Neuronal stem cell (in vitro differentiated cells): ENCODE data around the gene WDPCP.

ENCODE experiments used
- DNase-seq: peaks from one replicate; pipeline ENCODE4 v3.0.0-alpha.2; 2013; ENCODE audit warnings: low spot score
- H2AFZ ChIP-seq: one replicate; pipeline ENCODE4 v1.6.1; 2013; ENCODE audit warnings: mild to moderate bottlenecking, low read length, inconsistent platforms
- H2AK5ac ChIP-seq: 2 replicates; pipeline ENCODE4 v1.6.1; 2013; ENCODE audit warnings: low read depth, mild to moderate bottlenecking, inconsistent platforms, low read length, moderate library complexity, mixed read lengths
- H2BK120ac ChIP-seq: 2 replicates; pipeline ENCODE4 v1.6.1; 2013; ENCODE audit warnings: low read depth, mild to moderate bottlenecking, inconsistent platforms, low read length, moderate library complexity, mixed read lengths
- H2BK12ac ChIP-seq: one replicate; pipeline ENCODE4 v1.6.1; 2013; ENCODE audit warnings: low read length, inconsistent platforms
- H2BK15ac ChIP-seq: 2 replicates; pipeline ENCODE4 v1.6.1; 2013; ENCODE audit warnings: mild to moderate bottlenecking, low read length, inconsistent platforms, mixed read lengths
- H2BK5ac ChIP-seq: one replicate; pipeline ENCODE4 v1.6.1; 2013; ENCODE audit warnings: inconsistent platforms, mild to moderate bottlenecking, low read length, moderate library complexity
- H3K14ac ChIP-seq: one replicate; pipeline ENCODE4 v1.6.1; 2013; ENCODE audit warnings: low read length, inconsistent platforms
- H3K18ac ChIP-seq: 2 replicates; pipeline ENCODE4 v1.6.1; 2013; ENCODE audit warnings: low read length, inconsistent platforms
- H3K23ac ChIP-seq: 2 replicates; pipeline ENCODE4 v1.6.1; 2013; ENCODE audit warnings: low read depth, mild to moderate bottlenecking, mixed read lengths, low read length, inconsistent platforms; ENCODE audit not compliant: poor library complexity
- H3K27ac ChIP-seq: replicated peaks from 3 replicates; pipeline ENCODE4 v1.5.1; 2013; ENCODE audit warnings: low read length, inconsistent platforms
- H3K27me3 ChIP-seq, 3 experiments: 2 replicates each; pipeline ENCODE4 v1.6.1; 2013; ENCODE audit warnings: low read length in 3 of 3, mild to moderate bottlenecking in 2 of 3, inconsistent platforms in 1 of 3, low read depth in 1 of 3, mixed read lengths in 1 of 3, moderate library complexity in 1 of 3; ENCODE audit not compliant: control insufficient read depth in 3 of 3, insufficient read depth in 3 of 3
- H3K36me3 ChIP-seq, 2 donors: replicated peaks in 1 of 2; 2 replicates each; pipeline ENCODE4 v1.6.1; 2013; ENCODE audit warnings: low read length in 2 of 2; ENCODE audit not compliant: control insufficient read depth in 2 of 2, insufficient read depth in 2 of 2
- H3K4ac ChIP-seq: 2 replicates; pipeline ENCODE4 v1.6.1; 2013; ENCODE audit warnings: inconsistent platforms, mild to moderate bottlenecking, low read length, moderate library complexity
- H3K4me1 ChIP-seq, 2 donors: 1 replicate in 1 of 2; 2 replicates in 1 of 2; pipeline ENCODE4 v1.6.1; 2013; ENCODE audit warnings: low read length in 2 of 2, low read depth in 1 of 2; ENCODE audit not compliant: control insufficient read depth in 2 of 2, insufficient read depth in 1 of 2
- H3K4me2 ChIP-seq: one replicate; pipeline ENCODE4 v1.6.1; 2013; ENCODE audit warnings: mild to moderate bottlenecking, low read length, inconsistent platforms; ENCODE audit not compliant: insufficient read depth, poor library complexity, severe bottlenecking
- H3K4me3 ChIP-seq, 2 donors: 2 replicates each; pipeline ENCODE4 v1.5.1; 2013; ENCODE audit warnings: low read length in 2 of 2, mild to moderate bottlenecking in 2 of 2, inconsistent platforms in 1 of 2, moderate library complexity in 1 of 2
- H3K79me1 ChIP-seq: one replicate; pipeline ENCODE4 v1.6.1; 2013; ENCODE audit warnings: low read depth, mild to moderate bottlenecking, inconsistent platforms, low read length, moderate library complexity
- H3K9ac ChIP-seq: one replicate; pipeline ENCODE4 v1.6.1; 2013; ENCODE audit warnings: mild to moderate bottlenecking, low read depth, low read length, inconsistent platforms; ENCODE audit not compliant: poor library complexity
- H3K9me3 ChIP-seq, 2 donors: replicated peaks in 1 of 2; 2 replicates each; pipeline versions ENCODE3 to v1.6.1; 2013; ENCODE audit warnings: low read length in 2 of 2, mild to moderate bottlenecking in 2 of 2, inconsistent platforms in 1 of 2, low read depth in 1 of 2, mixed read lengths in 1 of 2, moderate library complexity in 1 of 2; ENCODE audit not compliant: control insufficient read depth in 2 of 2, insufficient read depth in 1 of 2
- H4K8ac ChIP-seq: one replicate; pipeline ENCODE4 v1.6.1; 2013; ENCODE audit warnings: low read depth, mild to moderate bottlenecking, inconsistent platforms, low read length, moderate library complexity
- H4K91ac ChIP-seq: one replicate; pipeline ENCODE4 v1.6.1; 2013; ENCODE audit warnings: low read length, low read depth, mild to moderate bottlenecking, inconsistent platforms; ENCODE audit not compliant: poor library complexity
- WGBS, 2 donors: extraction: QIAGEN DNeasy Blood & Tissue Kit; methylation state at CpG; one replicate each; pipeline ENCODE4 v1.1.7; 2013; ENCODE audit warnings: missing lambda C conversion rate in 2 of 2, mixed read lengths in 1 of 2; ENCODE audit not compliant: insufficient read length in 2 of 2, insufficient replicate concordance in 1 of 2; ENCODE audit errors: extremely low coverage in 2 of 2; 5-methylcytosine and 5-hydroxymethylcytosine counted together

The WDPCP gene

DNA sequence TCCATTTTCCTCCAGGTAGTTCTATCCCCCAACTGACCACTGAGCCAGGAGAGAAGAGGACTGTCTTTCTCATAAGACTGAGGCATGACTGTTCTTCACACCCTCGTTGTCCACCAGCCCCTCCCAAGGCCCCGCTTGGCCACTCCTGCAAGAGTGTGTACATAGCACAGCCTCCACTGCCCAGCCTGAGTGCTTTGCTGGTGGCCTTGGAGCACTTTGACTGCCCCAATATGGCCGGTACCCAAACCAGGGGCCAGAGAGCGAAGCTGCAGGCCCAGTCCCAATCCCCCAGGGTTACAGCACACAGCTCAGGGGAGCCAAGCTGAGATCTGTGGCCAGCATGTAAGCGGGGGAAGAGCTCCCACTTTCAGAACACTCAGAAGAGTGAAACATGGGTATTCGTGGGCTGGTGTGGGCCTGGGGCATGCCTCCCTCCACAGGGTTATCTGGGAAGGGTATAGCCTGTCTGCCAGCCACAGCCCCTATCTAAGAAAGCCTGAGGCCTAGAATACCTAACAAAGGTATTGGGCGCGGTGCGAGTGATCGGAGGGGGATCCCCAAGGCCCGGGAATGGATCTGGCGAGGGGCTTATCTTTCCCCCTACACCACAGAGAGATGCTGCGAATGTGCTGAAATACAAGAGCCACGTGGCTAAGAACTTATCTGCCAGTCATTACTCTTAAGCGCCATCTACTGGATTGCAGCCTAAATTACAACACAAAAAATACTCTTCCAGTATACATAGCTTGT lies 163.8 kb downstream of the WDPCP start:
- DNase-seq = no peak

DNA sequence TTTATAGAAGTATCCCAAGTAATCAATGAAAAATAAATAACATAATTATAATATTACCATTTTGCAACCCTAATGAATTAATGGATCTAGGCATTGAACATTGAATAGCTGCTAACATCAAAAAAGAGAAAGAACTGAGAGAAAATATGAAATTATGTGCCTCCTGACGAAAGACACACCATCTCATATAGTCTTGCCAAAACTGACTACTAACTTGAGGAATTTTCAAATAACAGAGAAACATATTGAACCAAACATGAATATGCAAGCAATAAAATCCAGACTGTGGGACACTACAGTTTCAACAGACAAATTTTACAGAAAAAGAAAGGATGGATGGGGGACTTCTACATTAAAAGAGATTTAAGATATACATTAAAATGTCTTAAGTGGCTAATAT lies 165.7 kb downstream of the WDPCP start:
- no CpG with 5 or more reads among the region's 1 CpG for WGBS, 2 donors
- H2BK12ac ChIP-seq = no peak overlapping the region

More for the DNA sequence above, 163.8 kb downstream of the WDPCP start:
- Histone ChIP-seq H3K27me3 (no peaks in the 10 kb centered on the region), H3K9me3 (peaks cover 2 to 11% of the 10 kb centered on the region in 2 donors), H3K4ac (peak overlapping the region; percentile 19), H3K9ac (no peak overlapping the region), H3K4me3 (no peak overlapping the region), H3K79me1 (no peaks in the 10 kb centered on the region), H3K14ac (peak overlapping the region; percentile 94), H2BK120ac (no peak overlapping the region), H2BK5ac (no peak overlapping the region), H2AK5ac (peak overlapping the region; percentile 32), H2BK15ac (no peak overlapping the region), H3K18ac (peak overlapping the region; percentile 60), H2AFZ (no peak overlapping the region), H4K8ac (no peak overlapping the region), H3K27ac (no peak overlapping the region), H2BK12ac (no peak overlapping the region), H3K4me1 (no peaks in the 10 kb centered on the region), H3K4me2 (no peak overlapping the region), H4K91ac (no peak overlapping the region), H3K23ac (no peak overlapping the region), H3K36me3 (no peaks in the 10 kb centered on the region)
- WGBS, 2 donors = no CpG with 5 or more reads among the region's 15 CpGs

GRCh38 chr2:63408530-63408929 lies 179.7 kb downstream of the WDPCP start:
- Histone ChIP-seq H3K36me3 (peaks cover 0 to 2% of the 10 kb centered on the region in 2 donors), H2BK120ac (no peak overlapping the region), H2AK5ac (no peak overlapping the region), H3K23ac (no peak overlapping the region), H3K18ac (no peak overlapping the region), H3K9ac (no peak overlapping the region), H2BK15ac (no peak overlapping the region), H3K4ac (no peak overlapping the region), H4K8ac (no peak overlapping the region), H2BK12ac (no peak overlapping the region), H3K9me3 (no peaks in the 10 kb centered on the region), H3K14ac (no peak overlapping the region), H3K4me3 (no peak overlapping the region), H3K79me1 (no peaks in the 10 kb centered on the region), H4K91ac (no peak overlapping the region), H3K27ac (no peak overlapping the region), H3K4me2 (no peak overlapping the region), H2AFZ (no peak overlapping the region), H3K27me3 (no peaks in the 10 kb centered on the region), H3K4me1 (peaks cover 0 to 2% of the 10 kb centered on the region in 2 donors), H2BK5ac (no peak overlapping the region)
- no peak for DNase-seq
- no CpG with 5 or more reads among the region's 5 CpGs for WGBS, 2 donors

More for the DNA sequence above, 165.7 kb downstream of the WDPCP start:
- Histone ChIP-seq H2BK15ac (no peak overlapping the region), H3K23ac (no peak overlapping the region), H3K27ac (no peak overlapping the region), H2BK120ac (no peak overlapping the region), H2BK5ac (no peak overlapping the region), H3K9me3 (peaks cover 2 to 11% of the 10 kb centered on the region in 2 donors), H3K27me3 (no peaks in the 10 kb centered on the region), H3K4me2 (no peak overlapping the region), H4K91ac (no peak overlapping the region), H2AFZ (no peak overlapping the region), H3K18ac (no peak overlapping the region), H3K79me1 (no peaks in the 10 kb centered on the region), H3K4ac (no peak overlapping the region), H3K9ac (no peak overlapping the region), H3K14ac (no peak overlapping the region), H3K36me3 (no peaks in the 10 kb centered on the region), H3K4me1 (no peaks in the 10 kb centered on the region), H2AK5ac (no peak overlapping the region), H4K8ac (no peak overlapping the region), H3K4me3 (no peak overlapping the region)
- DNase-seq = no peak

- H3K23ac ChIP-seq = no peak overlapping the region
- peaks cover 0 to 2% of the 10 kb centered on the region in 2 donors for H3K4me1 ChIP-seq
- H2AK5ac ChIP-seq = no peak overlapping the region
- H3K4me2 ChIP-seq = no peak overlapping the region
- no CpG with 5 or more reads among the region's 1 CpG for WGBS, 2 donors
- H3K79me1 ChIP-seq = no peaks in the 10 kb centered on the region
- H3K18ac ChIP-seq = no peak overlapping the region
- H3K4ac ChIP-seq = no peak overlapping the region
- H2AFZ ChIP-seq = no peak overlapping the region
- H4K8ac ChIP-seq = no peak overlapping the region
- no peak overlapping the region for H2BK5ac ChIP-seq
- H3K4me3 ChIP-seq = no peak overlapping the region
- no peak overlapping the region for H3K14ac ChIP-seq
- H2BK15ac ChIP-seq = no peak overlapping the region
- DNase-seq = no peak
- H4K91ac ChIP-seq = no peak overlapping the region
- no peaks in the 10 kb centered on the region for H3K9me3 ChIP-seq
- no peaks in the 10 kb centered on the region for H3K27me3 ChIP-seq
- H3K27ac ChIP-seq = no peak overlapping the region
- H2BK120ac ChIP-seq = no peak overlapping the region
- no peak overlapping the region for H3K9ac ChIP-seq
- no peak overlapping the region for H2BK12ac ChIP-seq
- peaks cover 0 to 2% of the 10 kb centered on the region in 2 donors for H3K36me3 ChIP-seq
Observed at GRCh38 chr2:63406641-63407040, 181.6 kb downstream of the WDPCP start.
